Progenitor cell of endocrine pancreas (in vitro differentiated cells): ENCODE results near the gene CALHM4. TPM values are rescaled to one million over a fixed set of nuclear protein-coding genes. Genes with fewer than 3 reads are reported as not detected.

Experiments used
- total RNA-seq: library from RNA; stranded (reverse); gene quantifications from 2 replicates; pipeline ENCODE4 v1.2.1, GENCODE V29; 2021

The CALHM4 gene
- total RNA-seq, 1 donor from 2014 or later = not detected

Other genes starting within 250 kb of the CALHM4 start
- gene DSE, start 182.8 kb upstream of the CALHM4 start, total RNA-seq = 20.4 and 21.4 TPM in 2 replicates
- 0.75 and 1.2 TPM in 2 replicates for gene CALHM6, start 92.4 kb upstream of the CALHM4 start, total RNA-seq
- 0.05 and 0.09 TPM in 2 replicates for gene CALHM5, start 42.1 kb upstream of the CALHM4 start, total RNA-seq
- gene TRAPPC3L, start 8.1 kb upstream of the CALHM4 start, total RNA-seq = not detected in 2 replicates
- 35.8 and 36.2 TPM in 2 replicates for gene RWDD1, start 17.8 kb downstream of the CALHM4 start, total RNA-seq
- 5.4 and 6.3 TPM in 2 replicates for gene RSPH4A, start 62.7 kb downstream of the CALHM4 start, total RNA-seq
- 16.8 and 18.0 TPM in 2 replicates for gene ZUP1, start 115.0 kb downstream of the CALHM4 start, total RNA-seq
- gene KPNA5, start 127.5 kb downstream of the CALHM4 start, total RNA-seq = 21.1 and 24.5 TPM in 2 replicates
- gene FAM162B, start 212.0 kb downstream of the CALHM4 start, total RNA-seq = 1.5 and 2.5 TPM in 2 replicates